Neural cell (in vitro differentiated cells): ENCODE data around the gene SH3RF3. TPM values are rescaled to one million over a fixed set of nuclear protein-coding genes. Genes with fewer than 3 reads are reported as not detected.

Experiments used
- H2AFZ ChIP-seq: fragments of 200-600, 300-800 bp; sonication (generic), shearing (Covaris generic); 2 replicates; pipeline ENCODE4 v1.6.0; 2014; ENCODE audit warnings: low read depth, mild to moderate bottlenecking, antibody characterized with exemption, low read length, moderate library complexity
- H3F3A ChIP-seq: fragments of 200-600 bp; shearing (Covaris generic); 2 replicates; pipeline ENCODE4 v1.6.1; 2016; ENCODE audit warnings: mild to moderate bottlenecking, moderate library complexity, mixed read lengths, antibody characterized with exemption, low read length; ENCODE audit not compliant: insufficient read depth, poor library complexity, severe bottlenecking
- H3K27ac ChIP-seq: fragments of 200-600, 300-800 bp; sonication (generic), shearing (Covaris generic); 2 replicates; pipeline ENCODE4 v1.5.1; 2014; ENCODE audit warnings: mild to moderate bottlenecking, low read length, moderate library complexity
- H3K27me3 ChIP-seq: fragments of 300-800, 200-600 bp; sonication (generic), shearing (Covaris generic); 2 replicates; pipeline ENCODE4 v1.6.0; 2014; ENCODE audit warnings: mild to moderate bottlenecking, low read depth, low read length, moderate library complexity; ENCODE audit not compliant: insufficient read depth
- H3K36me3 ChIP-seq: fragments of 300-800, 200-600 bp; sonication (generic), shearing (Covaris generic); 2 replicates; pipeline ENCODE4 v1.5.1; 2014; ENCODE audit warnings: mild to moderate bottlenecking, antibody characterized with exemption, low read length, moderate library complexity; ENCODE audit not compliant: insufficient read depth
- H3K4me2 ChIP-seq: fragments of 300-800, 200-600 bp; sonication (generic), shearing (Covaris generic); 2 replicates; pipeline ENCODE4 v1.6.0; 2014; ENCODE audit warnings: mild to moderate bottlenecking, low read length
- H3K4me3 ChIP-seq: fragments of 300-800, 200-600 bp; sonication (generic), shearing (Covaris generic); 2 replicates; pipeline ENCODE4 v1.5.1; 2014; ENCODE audit warnings: mild to moderate bottlenecking, low read length, moderate library complexity
- H3K79me2 ChIP-seq: fragments of 200-600 bp; shearing (Covaris generic); replicated peaks from 2 replicates; pipeline ENCODE4 v1.6.0; 2014; ENCODE audit warnings: mild to moderate bottlenecking, low read length, moderate library complexity; ENCODE audit not compliant: insufficient read depth
- H3K9ac ChIP-seq: fragments of 300-800, 200-600 bp; sonication (generic), shearing (Covaris generic); 2 replicates; pipeline ENCODE4 v1.6.1; 2016; ENCODE audit warnings: mild to moderate bottlenecking, low read length, mixed read lengths
- H3K9me2 ChIP-seq: fragments of 200-600 bp; shearing (Covaris generic); 2 replicates; pipeline ENCODE4 v1.6.1; 2016; ENCODE audit warnings: mild to moderate bottlenecking, low read length, mixed read lengths; ENCODE audit not compliant: insufficient read depth
- H3K9me3 ChIP-seq: fragments of 200-600, 300-800 bp; sonication (generic), shearing (Covaris generic); 2 replicates; pipeline ENCODE4 v1.6.1; 2016; ENCODE audit warnings: mild to moderate bottlenecking, mixed run types, low read length, moderate library complexity, mixed read lengths
- H4K20me1 ChIP-seq: fragments of 200-600 bp; shearing (Covaris generic); 2 replicates; pipeline ENCODE4 v1.6.1; 2016; ENCODE audit warnings: mild to moderate bottlenecking, mixed run types; ENCODE audit not compliant: insufficient read depth
- CTCF ChIP-seq: fragments of 450-650 bp; IDR thresholded peaks from 2 replicates; pipeline ENCODE4 v1.5.1; 2014; ENCODE audit warnings: antibody characterized with exemption, mild to moderate bottlenecking, moderate library complexity; ENCODE audit not compliant: poor library complexity, severe bottlenecking
- EP300 ChIP-seq: fragments of 450-650 bp; conservative IDR thresholded peaks from 2 replicates; pipeline ENCODE4 v1.6.1; 2014; ENCODE audit warnings: antibody characterized with exemption, mild to moderate bottlenecking, moderate library complexity; ENCODE audit not compliant: poor library complexity, severe bottlenecking
- EZH2 ChIP-seq: fragments of 200-600, 300-800 bp; shearing (Covaris generic), sonication (generic); IDR thresholded peaks from 2 replicates; pipeline ENCODE4 v1.6.1; 2014; ENCODE audit warnings: antibody characterized with exemption, low read length, borderline replicate concordance, mild to moderate bottlenecking; ENCODE audit not compliant: insufficient read depth, poor library complexity, severe bottlenecking
- MXI1 ChIP-seq: fragments of 450-650 bp; conservative IDR thresholded peaks from 2 replicates; pipeline ENCODE4 v1.6.1; 2014; ENCODE audit warnings: antibody characterized with exemption, mild to moderate bottlenecking; ENCODE audit not compliant: poor library complexity, severe bottlenecking
- POLR2AphosphoS5 ChIP-seq: IDR thresholded peaks from 2 replicates; pipeline ENCODE4 v1.6.1; 2012
- RAD21 ChIP-seq: fragments of 450-650 bp; conservative IDR thresholded peaks from 2 replicates; pipeline ENCODE4 v1.6.1; 2014; ENCODE audit warnings: antibody characterized with exemption, mild to moderate bottlenecking, moderate library complexity
- REST ChIP-seq: IDR thresholded peaks from 2 replicates; pipeline ENCODE4 v1.6.1; 2012; ENCODE audit warnings: borderline replicate concordance
- SMC3 ChIP-seq: fragments of 450-650 bp; conservative IDR thresholded peaks from 2 replicates; pipeline ENCODE4 v1.6.1; 2014; ENCODE audit warnings: antibody characterized with exemption, mild to moderate bottlenecking, moderate library complexity; ENCODE audit not compliant: poor library complexity
- TAF1 ChIP-seq: IDR thresholded peaks from 2 replicates; pipeline ENCODE4 v1.6.1; 2012; ENCODE audit warnings: low read depth
- polyA plus RNA-seq: library from polyadenylated mRNA; depleted of rRNA; stranded (reverse); fragments of >200 nt; gene quantifications from 2 replicates; pipeline ENCODE4 v1.2.3, GENCODE V29; 2014

Gene SH3RF3
- polyA plus RNA-seq, 1 donor from 2014 or later = 0.53 TPM

GRCh38 chr2:109427661-109428091, 298.7 kb downstream of the SH3RF3 start:
- Histone ChIP-seq H3K9me3 (no peaks in the 10 kb centered on the region), H3F3A (no peaks in the 10 kb centered on the region), H3K79me2 (no peaks in the 10 kb centered on the region), H3K27me3 (no peaks in the 10 kb centered on the region), H3K4me2 (no peak overlapping the region), H4K20me1 (no peaks in the 10 kb centered on the region), H3K27ac (no peak overlapping the region), H3K9ac (no peak overlapping the region), H2AFZ (no peak overlapping the region), H3K4me3 (no peak overlapping the region), H3K9me2 (no peaks in the 10 kb centered on the region), H3K36me3 (no peaks in the 10 kb centered on the region)
- TF ChIP-seq EZH2 (no peak), EP300 (no peak), SMC3 (no peak), CTCF (no peak), POLR2AphosphoS5 (no peak), REST (no peak), TAF1 (no peak), MXI1 (no peak), RAD21 (no peak)

- H3K9me3 ChIP-seq = no peaks in the 10 kb centered on the region
- H3K27me3 ChIP-seq = no peaks in the 10 kb centered on the region
- H3K9me2 ChIP-seq = no peaks in the 10 kb centered on the region
- no peak overlapping the region for H3K9ac ChIP-seq
- TF ChIP-seq POLR2AphosphoS5 = no peak
- TF ChIP-seq CTCF = no peak
- TF ChIP-seq TAF1 = no peak
- TF ChIP-seq REST = no peak
- TF ChIP-seq EP300 = no peak
- TF ChIP-seq RAD21 = no peak
- TF ChIP-seq SMC3 = no peak
- TF ChIP-seq EZH2 = no peak
- TF ChIP-seq MXI1 = no peak
- H3K36me3 ChIP-seq = no peaks in the 10 kb centered on the region
- H3K4me2 ChIP-seq = no peak overlapping the region
- no peak overlapping the region for H3K4me3 ChIP-seq
- H3K79me2 ChIP-seq = no peaks in the 10 kb centered on the region
- H3K27ac ChIP-seq = no peak overlapping the region
- H4K20me1 ChIP-seq = no peaks in the 10 kb centered on the region
- H2AFZ ChIP-seq = no peak overlapping the region
- no peaks in the 10 kb centered on the region for H3F3A ChIP-seq
Observed at GRCh38 chr2:109428281-109428680, 299.3 kb downstream of the SH3RF3 start.
